22Rv1 (cell line): ENCODE results near the gene SMARCA4.
"Not testable (repeated sequence)": the region's sequence is repeated elsewhere in the genome, so short reads cannot be mapped to it uniquely, and the experiment has no call there.

Source experiments
- H3K27ac ChIP-seq: fragments of 450-650 bp; 2 replicates; pipeline ENCODE4 v1.5.1; 2017
- CTCF ChIP-seq: fragments of 450-650 bp; IDR thresholded peaks from 2 replicates; pipeline ENCODE4 v1.5.1; 2017; ENCODE audit warnings: mild to moderate bottlenecking
- ZFX ChIP-seq: fragments of 450-650 bp; IDR thresholded peaks from 2 replicates; pipeline ENCODE4 v1.6.1; 2017; ENCODE audit warnings: antibody characterized with exemption, borderline replicate concordance

Gene SMARCA4

GRCh38 chr19:11098861-11099260 is 138.0 kb downstream of the SMARCA4 start:
- H3K27ac ChIP-seq = no peak overlapping the region; the same call in 1 of the 2 replicates
- TF ChIP-seq CTCF = no peak
- no peak for TF ChIP-seq ZFX

GRCh38 chr19:11100049-11100448 is 139.2 kb downstream of the SMARCA4 start:
- no peak for TF ChIP-seq ZFX
- TF ChIP-seq CTCF = no peak
- H3K27ac ChIP-seq = no peak overlapping the region

GRCh38 chr19:11101057-11101456 is 140.2 kb downstream of the SMARCA4 start:
- TF ChIP-seq CTCF = no peak
- TF ChIP-seq ZFX = no peak
- H3K27ac ChIP-seq = no peak overlapping the region

GRCh38 chr19:11102944-11103343 is 142.1 kb downstream of the SMARCA4 start:
- no peak overlapping the region for H3K27ac ChIP-seq
- TF ChIP-seq ZFX (no peak), CTCF (no peak)

GRCh38 chr19:11103667-11104066 is 142.8 kb downstream of the SMARCA4 start:
- not testable (repeated sequence) for H3K27ac ChIP-seq

GRCh38 chr19:11105014-11105636 is 144.3 kb downstream of the SMARCA4 start:
- no peak for TF ChIP-seq ZFX
- TF ChIP-seq CTCF = no peak
- H3K27ac ChIP-seq = no peak overlapping the region

- H3K27ac ChIP-seq = no peak overlapping the region
- TF ChIP-seq CTCF (no peak), ZFX (no peak)
Measured at GRCh38 chr19:11106477-11106876, 145.6 kb downstream of the SMARCA4 start.

GRCh38 chr19:11108746-11109145 is 147.9 kb downstream of the SMARCA4 start:
- no peak overlapping the region for H3K27ac ChIP-seq
- TF ChIP-seq ZFX (no peak), CTCF (no peak)
